Measurements from ENCODE around the gene ZBTB49. TPM values are rescaled to one million over a fixed set of nuclear protein-coding genes. Genes with fewer than 3 reads are reported as not detected.
"Not testable (repeated sequence)": the region's sequence is repeated elsewhere in the genome, so short reads cannot be mapped to it uniquely, and the experiment has no call there.

ZBTB49 gene
- total RNA-seq, 2 experiments from 2014 or later = 4.2 to 4.5 TPM

DNA sequence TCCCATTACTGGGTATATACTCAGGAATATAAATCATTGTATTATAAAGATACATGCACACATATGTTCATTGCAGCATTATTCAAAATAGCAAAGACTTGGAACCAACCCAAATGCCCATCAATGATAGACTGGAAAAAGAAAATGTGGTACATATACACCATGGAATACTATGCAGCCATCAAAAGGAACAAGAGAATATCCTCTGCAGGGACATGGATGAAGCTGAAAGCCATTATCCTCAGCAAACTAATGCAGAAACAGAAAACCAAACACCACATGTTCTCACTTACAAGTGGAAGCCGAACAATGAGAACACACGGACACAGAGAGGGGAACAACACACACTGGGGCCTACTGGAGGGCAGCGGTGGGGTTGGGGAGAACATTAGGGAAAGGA lies 32.3 kb upstream of the ZBTB49 start:
- H3K27me3 Mint-ChIP-seq (ENCODE audit: low read depth); DNase-seq; H3K27ac Mint-ChIP-seq; H3K4me3 Mint-ChIP-seq; H3K9me3 Mint-ChIP-seq; intact Hi-C loops (cut with micrococcal nuclease); H3K4me1 Mint-ChIP-seq (ENCODE audit: low read depth); H3K36me3 Mint-ChIP-seq (ENCODE audit: low read depth): not testable (repeated sequence)
- CTCF ChIA-PET = interaction anchor here (0.7 kb wide), 1 partner anchor 177 kb away, joined by 3 read pairs; no protein-coding TSS in a partner anchor

GRCh38 chr4:4259484-4260100 lies 30.5 kb upstream of the ZBTB49 start:
- H3K4me1 Mint-ChIP-seq (ENCODE audit: low read depth) = no peaks in the 10 kb centered on the region
- H3K9me3 Mint-ChIP-seq = no peaks in the 10 kb centered on the region
- H3K36me3 Mint-ChIP-seq (ENCODE audit: low read depth) = no peaks in the 10 kb centered on the region
- CTCF ChIA-PET = interaction anchor here (0.7 to 1.8 kb wide), 10 partner anchors 8 to 171 kb away, joined by 3 to 8 read pairs (median 4); no protein-coding TSS in a partner anchor
- intact Hi-C loops (cut with micrococcal nuclease) = loop anchor here (1.0 to 2.0 kb wide), 2 partner anchors 75 to 171 kb away; no protein-coding TSS in a partner anchor
- DNase-seq = no peak
- no peak overlapping the region for H3K27ac Mint-ChIP-seq
- H3K27me3 Mint-ChIP-seq (ENCODE audit: low read depth) = no peaks in the 10 kb centered on the region
- no peak overlapping the region for H3K4me3 Mint-ChIP-seq

- no peak for DNase-seq
- Mint-ChIP-seq H3K27me3 (ENCODE audit: low read depth) (no peaks in the 10 kb centered on the region), H3K27ac (no peak overlapping the region), H3K9me3 (no peaks in the 10 kb centered on the region), H3K4me3 (no peak overlapping the region), H3K36me3 (ENCODE audit: low read depth) (no peaks in the 10 kb centered on the region), H3K4me1 (ENCODE audit: low read depth) (no peaks in the 10 kb centered on the region)
- intact Hi-C loops (cut with micrococcal nuclease) = loop anchor here (1.0 to 2.0 kb wide), 2 partner anchors 75 to 170 kb away; no protein-coding TSS in a partner anchor
- CTCF ChIA-PET = interaction anchor here (0.8 to 1.8 kb wide), 10 partner anchors 8 to 170 kb away, joined by 3 to 8 read pairs (median 3); no protein-coding TSS in a partner anchor
Observed at GRCh38 chr4:4260185-4260751, 29.8 kb upstream of the ZBTB49 start.

- H3K9me3 Mint-ChIP-seq = no peaks in the 10 kb centered on the region
- no peak overlapping the region for H3K27ac Mint-ChIP-seq
- CTCF ChIA-PET = no interaction called here
- peaks cover 43% of the 10 kb centered on the region for H3K36me3 Mint-ChIP-seq (ENCODE audit: low read depth)
- H3K4me3 Mint-ChIP-seq = no peak overlapping the region
- DNase-seq = no peak
- no peaks in the 10 kb centered on the region for H3K4me1 Mint-ChIP-seq (ENCODE audit: low read depth)
- intact Hi-C loops (cut with micrococcal nuclease) = no loop called here
- H3K27me3 Mint-ChIP-seq (ENCODE audit: low read depth) = no peaks in the 10 kb centered on the region
Observed at GRCh38 chr4:4267981-4268380, 22.1 kb upstream of the ZBTB49 start.

- Mint-ChIP-seq H3K4me1 (ENCODE audit: low read depth) (no peaks in the 10 kb centered on the region), H3K27me3 (ENCODE audit: low read depth) (no peaks in the 10 kb centered on the region), H3K36me3 (ENCODE audit: low read depth) (peaks cover 43% of the 10 kb centered on the region), H3K27ac (no peak overlapping the region), H3K9me3 (no peaks in the 10 kb centered on the region), H3K4me3 (no peak overlapping the region)
- intact Hi-C loops (cut with micrococcal nuclease) = no loop called here
- CTCF ChIA-PET = no interaction called here
- no peak for DNase-seq
Observed at GRCh38 chr4:4268776-4269175, 21.3 kb upstream of the ZBTB49 start.

DNA sequence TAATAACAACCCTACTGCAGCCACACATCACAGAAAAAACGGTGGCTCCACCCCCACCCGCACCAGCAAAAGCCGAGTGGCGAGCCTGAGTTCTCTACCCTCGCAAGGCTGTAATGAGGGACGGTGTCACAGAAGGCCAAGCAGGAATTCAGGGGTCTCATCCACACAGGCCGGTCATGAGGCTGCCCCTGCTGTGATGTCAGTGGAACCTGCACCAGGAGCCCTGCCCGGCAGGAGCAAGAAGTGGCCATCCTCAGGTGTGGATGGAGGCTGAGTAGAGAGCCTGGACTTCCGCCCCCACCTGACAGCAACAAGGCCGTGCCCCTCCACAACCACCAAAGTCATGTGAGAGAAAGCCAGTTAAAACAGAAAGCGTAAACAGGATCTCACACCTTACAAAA lies 20.7 kb upstream of the ZBTB49 start:
- Mint-ChIP-seq H3K4me1 (ENCODE audit: low read depth) (no peaks in the 10 kb centered on the region), H3K9me3 (no peaks in the 10 kb centered on the region), H3K27me3 (ENCODE audit: low read depth) (no peaks in the 10 kb centered on the region), H3K4me3 (no peak overlapping the region), H3K27ac (no peak overlapping the region), H3K36me3 (ENCODE audit: low read depth) (peaks cover 45% of the 10 kb centered on the region)
- intact Hi-C loops (cut with micrococcal nuclease) = no loop called here
- CTCF ChIA-PET = no interaction called here
- DNase-seq = no peak

DNA sequence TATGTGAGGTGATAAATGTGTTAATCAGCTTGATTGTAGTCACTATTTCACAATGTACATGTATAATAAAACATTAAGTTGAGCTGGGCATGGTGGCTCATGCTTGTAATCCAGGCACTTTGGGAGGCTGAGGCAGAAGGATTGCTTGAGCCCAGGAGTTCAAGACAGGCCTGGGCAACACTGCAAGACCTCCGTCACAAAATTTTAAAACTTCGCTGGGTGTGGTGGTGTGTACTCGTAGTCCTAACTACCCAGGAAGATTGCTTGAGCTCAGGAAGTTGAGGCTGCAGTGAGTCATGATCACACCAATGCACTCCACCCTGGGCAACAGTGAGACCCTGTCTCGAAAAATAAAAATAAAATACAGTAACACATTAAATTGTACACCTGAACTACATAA lies 20.2 kb upstream of the ZBTB49 start:
- CTCF ChIA-PET = no interaction called here
- Mint-ChIP-seq H3K9me3 (no peaks in the 10 kb centered on the region), H3K27ac (no peak overlapping the region), H3K36me3 (ENCODE audit: low read depth) (peaks cover 50% of the 10 kb centered on the region), H3K4me1 (ENCODE audit: low read depth) (no peaks in the 10 kb centered on the region), H3K4me3 (no peak overlapping the region), H3K27me3 (ENCODE audit: low read depth) (no peaks in the 10 kb centered on the region)
- DNase-seq = no peak
- intact Hi-C loops (cut with micrococcal nuclease) = no loop called here

DNA sequence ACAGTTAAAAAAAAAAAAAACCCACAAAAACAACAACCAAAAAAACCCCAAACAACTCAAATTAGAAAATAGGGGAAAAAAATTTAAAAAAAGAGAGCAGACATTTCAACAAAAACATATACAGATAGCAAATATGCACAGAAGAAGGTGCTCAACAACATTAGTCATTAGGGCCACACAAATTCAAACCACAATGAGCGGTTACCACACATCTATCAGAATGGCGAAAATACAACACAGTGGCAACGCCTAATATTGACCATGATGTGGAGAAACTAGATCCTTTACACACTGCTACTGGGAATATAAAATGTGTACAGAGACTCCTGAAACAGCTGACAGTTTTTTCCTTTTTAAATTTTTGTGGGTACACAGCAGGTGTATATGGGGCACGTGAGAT lies 19.5 kb upstream of the ZBTB49 start:
- intact Hi-C loops (cut with micrococcal nuclease) = no loop called here
- Mint-ChIP-seq H3K36me3 (ENCODE audit: low read depth) (peaks cover 52% of the 10 kb centered on the region), H3K4me1 (ENCODE audit: low read depth) (no peaks in the 10 kb centered on the region), H3K27ac (no peak overlapping the region), H3K9me3 (no peaks in the 10 kb centered on the region), H3K4me3 (no peak overlapping the region), H3K27me3 (ENCODE audit: low read depth) (no peaks in the 10 kb centered on the region)
- DNase-seq = no peak
- CTCF ChIA-PET = no interaction called here

DNA sequence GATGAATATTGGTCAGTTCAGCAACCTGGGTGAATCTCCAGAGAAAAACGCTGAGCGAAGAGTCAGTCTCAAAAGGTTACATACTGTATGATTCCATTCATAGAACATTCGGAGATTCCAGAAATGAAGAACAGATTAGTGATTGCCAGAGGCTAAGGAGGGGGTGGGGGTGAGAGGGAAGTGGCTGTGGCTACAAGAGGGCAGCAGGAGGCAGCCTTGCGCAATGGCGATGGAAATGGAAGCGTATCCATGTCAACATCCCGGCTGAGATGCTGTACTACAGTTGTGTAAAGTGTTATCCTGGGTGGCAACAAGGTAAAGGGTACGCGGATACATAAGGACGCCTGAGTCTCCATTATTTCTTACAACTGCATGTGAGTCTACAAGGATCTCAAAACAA lies 18.1 kb upstream of the ZBTB49 start:
- no peak for DNase-seq
- Mint-ChIP-seq H3K27me3 (ENCODE audit: low read depth) (no peaks in the 10 kb centered on the region), H3K9me3 (no peaks in the 10 kb centered on the region), H3K4me3 (no peak overlapping the region), H3K27ac (no peak overlapping the region), H3K4me1 (ENCODE audit: low read depth) (no peaks in the 10 kb centered on the region), H3K36me3 (ENCODE audit: low read depth) (peaks cover 41% of the 10 kb centered on the region)
- intact Hi-C loops (cut with micrococcal nuclease) = no loop called here
- CTCF ChIA-PET = no interaction called here

DNA sequence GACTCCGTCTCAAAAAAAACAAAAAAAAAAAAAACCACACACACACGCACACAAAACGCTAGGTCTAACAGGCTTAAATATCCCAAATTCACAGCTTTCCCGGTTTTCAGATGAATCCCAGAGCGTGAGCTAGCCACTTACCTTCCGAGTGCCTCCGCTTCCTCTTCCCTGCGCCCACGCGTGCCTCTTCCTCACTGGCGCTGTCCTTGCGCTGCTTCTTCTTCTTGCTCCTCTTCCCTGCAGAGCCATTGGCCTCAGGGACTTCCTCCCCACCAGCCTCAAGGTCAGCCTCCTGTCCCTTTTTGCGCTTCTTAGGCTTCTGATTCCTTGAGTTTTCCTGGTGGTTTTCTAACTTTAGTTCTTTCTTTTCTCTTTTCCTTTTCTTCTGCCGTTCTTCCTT lies 15.8 kb upstream of the ZBTB49 start:
- H3K4me3 Mint-ChIP-seq = no peak overlapping the region
- intact Hi-C loops (cut with micrococcal nuclease) = no loop called here
- peaks cover 34% of the 10 kb centered on the region for H3K36me3 Mint-ChIP-seq (ENCODE audit: low read depth)
- H3K27ac Mint-ChIP-seq = no peak overlapping the region
- CTCF ChIA-PET = no interaction called here
- no peak for DNase-seq
- H3K27me3 Mint-ChIP-seq (ENCODE audit: low read depth) = no peaks in the 10 kb centered on the region
- no peaks in the 10 kb centered on the region for H3K4me1 Mint-ChIP-seq (ENCODE audit: low read depth)
- H3K9me3 Mint-ChIP-seq = no peaks in the 10 kb centered on the region

- intact Hi-C loops (cut with micrococcal nuclease) = no loop called here
- H3K27ac Mint-ChIP-seq = no peak overlapping the region
- DNase-seq = no peak
- H3K27me3 Mint-ChIP-seq (ENCODE audit: low read depth) = no peaks in the 10 kb centered on the region
- no peak overlapping the region for H3K4me3 Mint-ChIP-seq
- CTCF ChIA-PET = no interaction called here
- H3K9me3 Mint-ChIP-seq = no peaks in the 10 kb centered on the region
- peaks cover 34% of the 10 kb centered on the region for H3K36me3 Mint-ChIP-seq (ENCODE audit: low read depth)
- H3K4me1 Mint-ChIP-seq (ENCODE audit: low read depth) = no peaks in the 10 kb centered on the region
Observed at GRCh38 chr4:4277531-4277930, 12.5 kb upstream of the ZBTB49 start.

DNA sequence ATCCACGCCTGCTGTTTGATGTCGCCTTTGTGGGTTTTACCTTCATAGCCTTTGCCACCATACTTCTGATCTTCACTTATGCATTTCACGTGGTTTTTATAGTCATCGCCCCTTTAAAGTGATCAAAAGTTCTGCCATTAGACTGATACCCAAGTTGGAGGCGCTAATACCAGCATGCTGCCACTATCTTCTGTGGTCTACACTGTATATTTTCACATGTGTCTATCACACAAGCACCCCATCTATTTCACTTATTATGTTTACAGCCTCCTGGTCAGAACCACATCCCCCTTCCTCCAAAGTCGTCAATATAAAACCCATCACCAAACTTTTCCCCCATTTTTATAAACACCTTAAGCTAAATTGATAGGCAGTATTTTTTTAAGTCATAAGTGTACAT lies 8.3 kb upstream of the ZBTB49 start:
- no peaks in the 10 kb centered on the region for H3K27me3 Mint-ChIP-seq (ENCODE audit: low read depth)
- no peaks in the 10 kb centered on the region for H3K9me3 Mint-ChIP-seq
- H3K27ac Mint-ChIP-seq = no peak overlapping the region
- DNase-seq = no peak
- peaks cover 7% of the 10 kb centered on the region for H3K4me1 Mint-ChIP-seq (ENCODE audit: low read depth)
- intact Hi-C loops (cut with micrococcal nuclease) = no loop called here
- no peak overlapping the region for H3K4me3 Mint-ChIP-seq
- H3K36me3 Mint-ChIP-seq (ENCODE audit: low read depth) = peaks cover 44% of the 10 kb centered on the region
- CTCF ChIA-PET = no interaction called here

All from activated naive CD4-positive, alpha-beta T cell treated with anti-CD3 and anti-CD28 coated beads for 36 hours (primary cell).